ENCODE measurements around the gene RNF114. TPM values are rescaled to one million over a fixed set of nuclear protein-coding genes. Genes with fewer than 3 reads are reported as not detected.

Gene RNF114
- total RNA-seq, 1 donor from 2014 or later: 80.5 TPM

DNA sequence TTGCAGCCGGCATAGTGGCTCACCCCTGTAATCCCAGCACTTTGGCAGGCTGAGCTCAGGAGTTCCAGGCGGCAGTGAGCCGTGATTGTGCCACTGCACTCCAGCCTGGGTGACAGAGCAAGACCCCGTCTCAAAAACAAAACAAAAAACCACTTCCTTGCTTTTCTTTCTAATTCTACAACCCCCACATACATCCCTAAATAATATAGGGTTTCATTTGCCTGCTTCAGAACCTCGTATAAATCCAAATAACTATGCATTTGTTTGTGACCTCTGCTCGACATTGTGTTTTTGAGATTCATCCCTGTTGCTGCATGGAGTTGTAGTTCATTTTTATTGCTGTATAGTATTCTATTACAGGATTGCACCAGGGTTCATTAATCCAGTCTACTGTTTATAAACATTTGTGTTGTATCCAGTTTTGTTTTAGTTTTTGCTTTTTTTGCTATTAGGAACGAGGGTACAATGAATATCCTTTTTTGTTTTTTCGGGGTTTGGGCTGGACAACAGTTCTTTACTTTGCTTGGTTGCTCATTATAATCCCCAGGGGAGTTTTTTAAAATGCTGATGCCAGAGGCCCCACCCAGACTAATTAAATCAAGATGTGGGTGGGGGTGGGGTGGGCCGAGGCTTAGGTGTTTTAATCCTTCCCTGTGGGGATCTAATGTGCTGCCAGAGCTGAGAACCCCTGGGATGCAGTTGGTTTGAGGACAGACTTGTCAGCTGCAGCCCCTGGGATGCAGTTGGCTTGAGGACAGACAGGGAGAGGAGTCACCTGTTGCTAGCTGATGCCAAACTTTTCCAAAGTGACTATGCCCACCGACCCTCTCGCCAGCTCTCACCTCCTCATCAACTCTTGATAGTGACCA, 44.2 kb downstream of the RNF114 start:
- DNase-seq (ENCODE audit: low spot score): no peak
- intact Hi-C loops (cut with DNase I): loop anchor here (2.0 to 5.0 kb wide), 2 partner anchors 90 to 192 kb away; no protein-coding TSS in a partner anchor
- no peak for ATAC-seq

DNA sequence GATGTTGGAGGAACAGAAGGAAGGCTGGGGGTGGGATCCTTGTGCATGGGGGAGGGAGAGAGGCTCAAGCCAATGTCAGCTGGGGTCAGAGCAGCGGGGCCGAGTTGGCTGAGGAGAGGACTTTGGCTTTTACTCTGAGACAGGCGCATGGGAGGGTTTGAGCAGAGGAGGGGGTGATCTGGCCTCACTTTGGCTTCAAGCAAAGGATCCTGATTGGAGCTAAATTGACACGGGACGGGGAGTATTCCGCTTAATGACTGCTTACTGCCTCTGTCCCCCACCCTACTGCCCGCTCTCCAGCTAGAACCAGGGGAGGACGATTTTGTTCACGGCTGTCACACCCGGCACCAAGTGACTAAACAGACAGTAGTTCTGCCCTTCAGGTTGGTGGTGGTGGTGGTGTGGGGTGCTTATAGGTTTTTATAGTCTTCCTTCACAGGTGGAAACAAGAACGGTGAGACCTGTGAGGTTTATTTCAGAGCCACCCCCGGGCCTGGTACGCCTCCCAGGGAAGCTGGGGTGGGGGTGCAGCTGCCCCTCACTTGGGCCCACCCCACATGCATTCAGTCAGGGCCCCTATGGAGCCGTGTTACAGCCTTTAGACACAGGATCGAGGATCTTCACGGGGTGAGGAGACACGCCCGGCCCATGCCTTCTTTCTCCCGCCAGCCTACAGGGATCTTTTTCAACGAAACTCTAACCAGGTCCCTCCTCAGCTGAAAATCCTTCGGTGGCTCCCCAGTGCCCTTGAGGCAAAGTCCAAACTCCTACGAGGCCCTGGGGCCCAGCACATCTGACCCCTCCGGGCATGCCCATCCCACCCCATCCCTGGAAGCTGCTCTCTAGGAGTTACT, 45.2 kb downstream of the RNF114 start:
- intact Hi-C loops (cut with DNase I): loop anchor here (2.0 to 5.0 kb wide), 2 partner anchors 89 to 191 kb away; no protein-coding TSS in a partner anchor
- no peak for DNase-seq (ENCODE audit: low spot score)
- ATAC-seq: peak; percentile 1

DNA sequence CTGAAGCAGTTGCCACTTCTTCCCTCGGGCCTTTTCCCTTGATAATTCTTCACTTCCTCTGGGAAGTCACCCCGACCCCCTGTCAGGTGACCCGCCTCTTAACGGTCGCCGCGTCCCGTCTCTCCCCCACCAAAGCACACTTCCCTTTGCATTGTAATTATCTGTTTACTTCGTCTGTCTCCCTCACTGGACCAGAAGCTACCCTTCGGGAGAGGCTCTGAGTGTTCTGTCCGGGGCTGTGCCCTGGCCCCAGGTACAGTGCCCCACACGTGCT, 45.8 kb downstream of the RNF114 start:
- ATAC-seq (no peak), DNase-seq (ENCODE audit: low spot score) (no peak)
- intact Hi-C loops (cut with DNase I): loop anchor here (5.0 kb wide), 1 partner anchor 190 kb away; no protein-coding TSS in a partner anchor

DNA sequence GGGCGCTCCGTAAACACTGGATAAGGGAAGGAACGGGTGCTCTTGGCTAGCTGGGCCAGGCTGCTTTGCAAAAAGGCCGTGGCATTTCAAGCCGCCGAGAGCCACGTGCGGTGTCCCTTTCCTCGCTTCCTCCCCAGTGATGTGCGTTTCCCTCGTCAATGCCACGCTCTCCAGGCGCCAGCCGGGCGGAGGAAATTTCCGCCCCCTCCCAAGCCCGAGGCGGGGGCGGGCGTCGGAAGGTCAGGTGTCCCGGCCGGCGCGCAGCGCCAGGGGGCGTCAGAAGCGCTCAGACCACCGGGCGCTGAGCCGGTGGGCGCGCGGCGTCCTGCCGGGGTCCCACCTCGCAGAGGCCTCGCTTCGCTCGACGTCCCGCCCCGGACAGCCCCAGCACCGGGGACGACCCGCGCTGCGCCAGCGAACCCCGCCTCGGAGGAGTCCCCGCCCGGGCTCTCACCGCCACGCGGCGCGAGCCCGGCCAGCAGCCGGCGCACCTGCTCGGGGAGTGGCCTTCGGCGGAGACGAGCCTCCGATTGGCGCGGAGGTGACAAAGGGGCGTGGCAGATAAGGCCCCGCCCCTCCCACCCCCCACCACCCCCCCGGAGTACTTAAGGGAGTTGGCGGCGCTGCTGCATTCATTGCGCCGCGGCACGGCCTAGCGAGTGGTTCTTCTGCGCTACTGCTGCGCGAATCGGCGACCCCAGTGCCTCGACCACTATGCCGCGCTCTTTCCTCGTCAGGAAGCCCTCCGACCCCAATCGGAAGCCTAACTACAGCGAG, 46.3 kb downstream of the RNF114 start, which contains the start of gene SNAI1:
TSS of gene SNAI1 (plus strand) at position 635 of the 777 bp plus-strand sequence. CDS start at position 715, 80 bp downstream.
- ATAC-seq (peak; percentile 79), DNase-seq (ENCODE audit: low spot score) (peak; percentile 88)
- intact Hi-C loops (cut with DNase I): loop anchor here (5.0 kb wide), 1 partner anchor 190 kb away; no protein-coding TSS in a partner anchor

GRCh38 chr20:49983123-49983847, 47.1 kb downstream of the RNF114 start:
- intact Hi-C loops (cut with DNase I): loop anchor here (5.0 kb wide), 1 partner anchor 189 kb away; no protein-coding TSS in a partner anchor
- DNase-seq (ENCODE audit: low spot score): no peak
- peak; percentile 3 for ATAC-seq

DNA sequence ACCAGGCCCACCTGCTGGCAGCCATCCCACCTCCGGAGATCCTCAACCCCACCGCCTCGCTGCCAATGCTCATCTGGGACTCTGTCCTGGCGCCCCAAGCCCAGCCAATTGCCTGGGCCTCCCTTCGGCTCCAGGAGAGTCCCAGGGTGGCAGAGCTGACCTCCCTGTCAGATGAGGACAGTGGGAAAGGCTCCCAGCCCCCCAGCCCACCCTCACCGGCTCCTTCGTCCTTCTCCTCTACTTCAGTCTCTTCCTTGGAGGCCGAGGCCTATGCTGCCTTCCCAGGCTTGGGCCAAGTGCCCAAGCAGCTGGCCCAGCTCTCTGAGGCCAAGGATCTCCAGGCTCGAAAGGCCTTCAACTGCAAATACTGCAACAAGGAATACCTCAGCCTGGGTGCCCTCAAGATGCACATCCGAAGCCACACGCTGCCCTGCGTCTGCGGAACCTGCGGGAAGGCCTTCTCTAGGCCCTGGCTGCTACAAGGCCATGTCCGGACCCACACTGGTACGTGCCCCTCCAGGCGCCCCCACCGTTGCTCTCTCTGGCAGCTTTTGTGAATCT, 47.7 kb downstream of the RNF114 start:
- intact Hi-C loops (cut with DNase I): loop anchor here (5.0 kb wide), 1 partner anchor 188 kb away; no protein-coding TSS in a partner anchor
- no peak for DNase-seq (ENCODE audit: low spot score)
- ATAC-seq: no peak

GRCh38 chr20:49984426-49985153, 48.4 kb downstream of the RNF114 start:
- DNase-seq (ENCODE audit: low spot score) (no peak), ATAC-seq (no peak)
- intact Hi-C loops (cut with DNase I): loop anchor here (5.0 kb wide), 1 partner anchor 188 kb away; no protein-coding TSS in a partner anchor

DNA sequence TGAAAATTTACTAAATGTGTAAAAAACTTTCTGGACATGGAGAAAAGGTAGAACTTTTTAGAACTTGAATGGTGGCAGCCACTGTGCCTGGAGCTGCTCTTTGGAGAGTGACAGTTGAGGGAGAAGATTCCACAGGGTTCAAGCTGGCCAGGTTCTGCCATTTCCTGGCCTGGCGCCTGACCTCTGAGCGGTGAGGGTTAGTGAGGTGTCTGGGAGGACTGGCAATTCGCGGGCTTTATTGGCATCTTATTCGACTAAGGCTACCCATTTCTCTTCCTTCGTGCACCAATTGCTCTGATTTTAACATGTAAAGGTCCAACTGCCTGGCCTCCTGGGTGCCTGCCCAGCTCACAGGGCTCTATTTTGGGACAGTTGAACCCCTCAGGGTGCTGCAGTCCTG, 49.0 kb downstream of the RNF114 start:
- intact Hi-C loops (cut with DNase I): no loop called here
- DNase-seq (ENCODE audit: low spot score): no peak
- ATAC-seq: no peak

DNA sequence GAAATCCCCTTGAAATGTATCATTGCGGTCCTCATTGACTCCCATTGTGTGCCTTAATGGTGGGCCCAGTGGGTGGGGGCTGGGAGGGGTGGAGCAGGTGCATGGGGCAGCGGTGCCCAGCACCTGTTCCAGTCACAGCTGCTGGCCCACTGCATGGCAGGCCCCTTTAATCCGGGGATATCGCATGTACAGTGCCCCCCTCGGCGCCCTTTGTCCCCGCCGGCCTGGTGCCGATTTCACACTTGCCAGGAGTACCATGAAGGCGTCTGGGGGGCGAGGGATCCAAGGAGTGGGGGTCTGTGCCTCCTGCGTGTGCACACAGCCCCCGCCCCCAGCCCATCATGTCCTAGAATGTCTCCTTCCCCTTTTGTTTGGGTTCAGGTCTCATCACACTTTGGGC, 49.4 kb downstream of the RNF114 start:
- intact Hi-C loops (cut with DNase I): no loop called here
- ATAC-seq (no peak), DNase-seq (ENCODE audit: low spot score) (no peak)

DNA sequence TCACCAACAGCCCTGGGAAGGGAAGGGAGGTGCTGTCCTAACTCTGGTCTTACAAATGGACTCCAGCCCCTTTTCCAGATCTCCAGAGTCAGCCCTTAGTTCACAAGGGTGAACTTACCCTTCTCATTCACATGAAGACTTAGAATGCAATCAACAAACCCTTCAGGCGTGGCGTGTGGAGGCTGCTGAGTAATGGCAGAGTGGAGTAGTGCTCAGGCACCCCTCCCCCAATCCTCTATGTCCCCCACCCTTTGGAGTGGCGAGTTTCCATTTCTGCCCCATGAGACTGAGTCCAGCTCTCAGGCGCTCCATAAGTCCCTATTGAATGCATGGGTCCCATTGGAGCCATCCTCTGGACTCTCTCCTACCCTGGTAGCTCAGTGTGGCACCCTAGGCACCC, 49.9 kb downstream of the RNF114 start:
- intact Hi-C loops (cut with DNase I): no loop called here
- DNase-seq (ENCODE audit: low spot score) (no peak), ATAC-seq (no peak)

GRCh38 chr20:49987015-49987867, 51.0 kb downstream of the RNF114 start:
- DNase-seq (ENCODE audit: low spot score) (no peak), ATAC-seq (no peak)
- intact Hi-C loops (cut with DNase I): no loop called here

DNA sequence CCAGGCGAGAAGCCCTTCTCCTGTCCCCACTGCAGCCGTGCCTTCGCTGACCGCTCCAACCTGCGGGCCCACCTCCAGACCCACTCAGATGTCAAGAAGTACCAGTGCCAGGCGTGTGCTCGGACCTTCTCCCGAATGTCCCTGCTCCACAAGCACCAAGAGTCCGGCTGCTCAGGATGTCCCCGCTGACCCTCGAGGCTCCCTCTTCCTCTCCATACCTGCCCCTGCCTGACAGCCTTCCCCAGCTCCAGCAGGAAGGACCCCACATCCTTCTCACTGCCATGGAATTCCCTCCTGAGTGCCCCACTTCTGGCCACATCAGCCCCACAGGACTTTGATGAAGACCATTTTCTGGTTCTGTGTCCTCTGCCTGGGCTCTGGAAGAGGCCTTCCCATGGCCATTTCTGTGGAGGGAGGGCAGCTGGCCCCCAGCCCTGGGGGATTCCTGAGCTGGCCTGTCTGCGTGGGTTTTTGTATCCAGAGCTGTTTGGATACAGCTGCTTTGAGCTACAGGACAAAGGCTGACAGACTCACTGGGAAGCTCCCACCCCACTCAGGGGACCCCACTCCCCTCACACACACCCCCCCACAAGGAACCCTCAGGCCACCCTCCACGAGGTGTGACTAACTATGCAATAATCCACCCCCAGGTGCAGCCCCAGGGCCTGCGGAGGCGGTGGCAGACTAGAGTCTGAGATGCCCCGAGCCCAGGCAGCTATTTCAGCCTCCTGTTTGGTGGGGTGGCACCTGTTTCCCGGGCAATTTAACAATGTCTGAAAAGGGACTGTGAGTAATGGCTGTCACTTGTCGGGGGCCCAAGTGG, 51.9 kb downstream of the RNF114 start:
- no peak for DNase-seq (ENCODE audit: low spot score)
- intact Hi-C loops (cut with DNase I): no loop called here
- no peak for ATAC-seq

- intact Hi-C loops (cut with DNase I): no loop called here
- peak; percentile 84 for ATAC-seq
- peak; percentile 80 for DNase-seq (ENCODE audit: low spot score)
Observed at GRCh38 chr20:49989234-49990065, 53.3 kb downstream of the RNF114 start.

GRCh38 chr20:49990271-49990720, 54.1 kb downstream of the RNF114 start:
- intact Hi-C loops (cut with DNase I): no loop called here
- ATAC-seq (peak; percentile 15), DNase-seq (ENCODE audit: low spot score) (no peak)

- no peak for DNase-seq (ENCODE audit: low spot score)
- intact Hi-C loops (cut with DNase I): no loop called here
- ATAC-seq: peak; percentile 60
Observed at GRCh38 chr20:49993301-49993751, 57.1 kb downstream of the RNF114 start.

Measured in sciatic nerve (tissue), 2 donors.